ENCODE results near the gene FSTL4.

The FSTL4 gene

GRCh38 chr5:133415906-133416305, 196.4 kb downstream of the FSTL4 start:
- no peak for TF ChIP-seq CTCF (IDR thresholded peaks at IDR 0.05; ENCODE audit: borderline replicate concordance, control extremely low read depth, extremely low read depth, insufficient read depth, missing control alignments)
- no peak for DNase-seq (ENCODE audit: low spot score)
- in situ Hi-C loops (cut with MboI; ENCODE audit: low sequenced_read_pairs, unreplicated experiment), result no loop called here

GRCh38 chr5:133415506-133415905, 196.8 kb downstream of the FSTL4 start:
- no peak for DNase-seq (ENCODE audit: low spot score)
- in situ Hi-C loops (cut with MboI; ENCODE audit: low sequenced_read_pairs, unreplicated experiment), result no loop called here
- no peak for TF ChIP-seq CTCF (IDR thresholded peaks at IDR 0.05; ENCODE audit: borderline replicate concordance, control extremely low read depth, extremely low read depth, insufficient read depth, missing control alignments)

GRCh38 chr5:133412661-133413060, 199.7 kb downstream of the FSTL4 start:
- no peak for TF ChIP-seq CTCF (IDR thresholded peaks at IDR 0.05; ENCODE audit: borderline replicate concordance, control extremely low read depth, extremely low read depth, insufficient read depth, missing control alignments)
- in situ Hi-C loops (cut with MboI; ENCODE audit: low sequenced_read_pairs, unreplicated experiment), result no loop called here
- no peak for DNase-seq (ENCODE audit: low spot score)

GRCh38 chr5:133410335-133410828, 202.0 kb downstream of the FSTL4 start:
- no peak for TF ChIP-seq CTCF (IDR thresholded peaks at IDR 0.05; ENCODE audit: borderline replicate concordance, control extremely low read depth, extremely low read depth, insufficient read depth, missing control alignments)
- DNase-seq (ENCODE audit: low spot score), result no peak
- in situ Hi-C loops (cut with MboI; ENCODE audit: low sequenced_read_pairs, unreplicated experiment), result no loop called here

GRCh38 chr5:133409210-133409674, 203.1 kb downstream of the FSTL4 start:
- in situ Hi-C loops (cut with MboI; ENCODE audit: low sequenced_read_pairs, unreplicated experiment), result no loop called here
- no peak for DNase-seq (ENCODE audit: low spot score)
- TF ChIP-seq CTCF (IDR thresholded peaks at IDR 0.05; ENCODE audit: borderline replicate concordance, control extremely low read depth, extremely low read depth, insufficient read depth, missing control alignments), result no peak

GRCh38 chr5:133408322-133408721, 204.0 kb downstream of the FSTL4 start:
- in situ Hi-C loops (cut with MboI; ENCODE audit: low sequenced_read_pairs, unreplicated experiment), result no loop called here
- no peak for DNase-seq (ENCODE audit: low spot score)
- no peak for TF ChIP-seq CTCF (IDR thresholded peaks at IDR 0.05; ENCODE audit: borderline replicate concordance, control extremely low read depth, extremely low read depth, insufficient read depth, missing control alignments)

All from GM13976 (cell line).